Spleen (tissue), 13 donors: Measurements from ENCODE around the gene CHD6. TPM values are rescaled to one million over a fixed set of nuclear protein-coding genes. Genes with fewer than 3 reads are reported as not detected.

ENCODE experiments used
- DNase-seq: peaks from one replicate; pipeline ENCODE4 v3.0.0-alpha.2; 2020
- H3K27ac ChIP-seq, 8 donors: fragments of 200-600 bp; sonication (generic) in 7 of 8; 1 replicate in 4 of 8; 2 replicates in 4 of 8; pipeline versions ENCODE4 v1.5.0 to v1.8.0; 2016 to 2021; ENCODE audit warnings: inconsistent platforms in 4 of 8, mild to moderate bottlenecking in 4 of 8, moderate library complexity in 1 of 8
- H3K27me3 ChIP-seq, 7 donors: fragments of 200-600 bp; sonication (generic) in 6 of 7; replicated peaks in 1 of 7; 1 replicate in 4 of 7; 2 replicates in 3 of 7; pipeline versions ENCODE4 v1.5.0 to v1.8.0; 2016 to 2021; ENCODE audit warnings: inconsistent platforms in 3 of 7, mild to moderate bottlenecking in 1 of 7
- H3K36me3 ChIP-seq, 6 donors: fragments of 200-600 bp; sonication (generic) in 5 of 6; 1 replicate in 4 of 6; 2 replicates in 2 of 6; pipeline versions ENCODE4 v1.5.0 to v1.8.0; 2016 to 2021; ENCODE audit warnings: inconsistent platforms in 2 of 6
- H3K4me1 ChIP-seq, 6 donors: fragments of 200-600 bp; sonication (generic) in 5 of 6; 1 replicate in 3 of 6; 2 replicates in 3 of 6; pipeline versions ENCODE4 v1.5.0 to v1.8.0; 2016 to 2021; ENCODE audit warnings: inconsistent platforms in 3 of 6
- H3K4me3 ChIP-seq, 8 donors: fragments of 200-600 bp; sonication (generic) in 7 of 8; 1 replicate in 4 of 8; 2 replicates in 4 of 8; pipeline versions ENCODE4 v1.5.0 to v1.8.0; 2016 to 2021; ENCODE audit warnings: inconsistent platforms in 4 of 8, mild to moderate bottlenecking in 4 of 8, moderate library complexity in 2 of 8
- H3K9me3 ChIP-seq, 8 donors: fragments of 200-600 bp; sonication (generic) in 7 of 8; 1 replicate in 4 of 8; 2 replicates in 4 of 8; pipeline versions ENCODE4 v1.5.0 to v1.8.0; 2016 to 2021; ENCODE audit warnings: inconsistent platforms in 4 of 8
- CTCF ChIP-seq, 11 experiments: fragments of 200-600 bp in 7 of 11; fragments of 450-650 bp in 4 of 11; sonication (generic) in 4 of 11; IDR thresholded peaks in 8 of 11; conservative IDR thresholded peaks in 3 of 11; 1 replicate in 7 of 11; 2 replicates in 4 of 11; pipeline versions ENCODE4 v1.4.0 to v1.8.0; 2016 to 2021; ENCODE audit warnings: antibody characterized with exemption in 11 of 11, inconsistent platforms in 4 of 11, mild to moderate bottlenecking in 1 of 11
- POLR2A ChIP-seq, 3 donors: fragments of 450-650 bp; IDR thresholded peaks; one replicate each; pipeline ENCODE4 v1.5.1; 2017; ENCODE audit warnings: antibody characterized with exemption in 3 of 3, mild to moderate bottlenecking in 1 of 3
- POLR2AphosphoS5 ChIP-seq, 3 donors: sonication (generic); formaldehyde crosslinking; IDR thresholded peaks; one replicate each; pipeline ENCODE4 v1.5.1; 2017; ENCODE audit warnings: antibody characterized with exemption in 3 of 3
- WGBS, 5 donors: extraction: QIAGEN DNeasy Blood & Tissue Kit in 3 of 5; methylation state at CpG; one replicate each; pipeline versions ENCODE4 v1.1.5 to v1.1.7; 2013 to 2018; 5-methylcytosine and 5-hydroxymethylcytosine counted together
- intact Hi-C: fragments of 100-400 bp; cut with DNase I; formaldehyde crosslinking; loops from one replicate; pipeline ENCODE4 v1.15.0; 2023; ENCODE audit warnings: low total_unique reads
- long read RNA-seq, 2 donors: transcript quantifications; one replicate each; lab custom pipeline, GENCODE V29; 2026
- polyA plus RNA-seq, 3 donors: library from polyadenylated mRNA; stranded (reverse); fragments of 200-250 nt; gene quantifications; one replicate each; pipeline ENCODE4 v1.2.1, GENCODE V29; 2013
- total RNA-seq, 7 donors: library from RNA; depleted of rRNA in 3 of 7; stranded (reverse); fragments of >200 nt in 3 of 7; fragmentation: NEBNext Ultra II Directional in 4 of 7; extraction: Animal tissue kit (Norgen Biotek cat#: 25700) in 4 of 7; gene quantifications; one replicate each; pipeline versions ENCODE4 v1.1.0 to v1.2.1, GENCODE V29; 2016 to 2021
- donor health status: healthy with polysubstance abuse.
- donor health status: DM: no; HTN: no; CAD: no; lungs with moderate emphysema.
- donor health status: DM: no; HTN: no; CAD: no.
- donor health status: Bipolar disorder and iron deficiency.
- donor health status: healthy.
- donor health status: DM: no; HTN: no; CAD: no.
- donor health status: DM: yes; HTN: yes; CAD: no.

Gene CHD6
- total RNA-seq (10 to 100 TPM; 45.0 to 68.3 (median 52.8) TPM), polyA plus RNA-seq (1 to 10 TPM; 4.2 to 6.1 (median 5.4) TPM)
- long read RNA-seq, donor 1, partial matches to known transcripts = 5 of 10 reads
- long read RNA-seq, donor 1, other reads (novel, unspliced or antisense) = 0 of 10 reads
- long read RNA-seq, donor 2, partial matches to known transcripts = 0 of 2 reads
- long read RNA-seq, donor 2, other reads (novel, unspliced or antisense) = 0 of 2 reads

GRCh38 chr20:41617902-41618806 lies at the start of gene CHD6:
Gene CHD6 (minus strand): TSS chr20:41618377. CDS start chr20:41551337, 67,040 bp downstream.
- intact Hi-C loops = no loop called here
- WGBS, 5 donors = 0 to 1% (median 0%) methylated on average over 14 to 102 of the region's 102 CpGs

GRCh38 chr20:41664584-41664983 lies 46.4 kb upstream of the CHD6 start:
- Histone ChIP-seq H3K36me3 (no peaks in the 10 kb centered on the region), H3K9me3 (no peaks in the 10 kb centered on the region), H3K4me3 (no peak overlapping the region), H3K27ac (no peak overlapping the region), H3K27me3 (peaks cover 0 to 9% (median 0%) of the 10 kb centered on the region in 7 donors), H3K4me1 (no peaks in the 10 kb centered on the region)
- DNase-seq = no peak
- intact Hi-C loops = no loop called here
- 42 to 55% (median 52%) methylated on average over 5 of the region's 5 CpGs for WGBS, 5 donors
- TF ChIP-seq POLR2A (IDR thresholded peaks at IDR 0.05) (no peak), CTCF (IDR thresholded peaks at IDR 0.05 in 8 of 11, conservative IDR thresholded peaks at IDR 0.05 in 3 of 11) (no peak), POLR2AphosphoS5 (IDR thresholded peaks at IDR 0.05) (no peak)

More at GRCh38 chr20:41617902-41618806, at the start of gene CHD6:
- TF ChIP-seq POLR2A (IDR thresholded peaks at IDR 0.05) (no peak), POLR2AphosphoS5 (IDR thresholded peaks at IDR 0.05) (peak; percentile 78 to 85 (median 79)), CTCF (IDR thresholded peaks at IDR 0.05 in 8 of 11, conservative IDR thresholded peaks at IDR 0.05 in 3 of 11) (peak in 1 of 11 experiments; percentile 24)
- peak; percentile 98 for DNase-seq
- no peaks in the 10 kb centered on the region for H3K9me3 ChIP-seq
- no peaks in the 10 kb centered on the region for H3K36me3 ChIP-seq
- H3K27me3 ChIP-seq = no peaks in the 10 kb centered on the region
- peak within 1 kb of the TSS; percentile 63 to 93 (median 82) for H3K4me3 ChIP-seq
- H3K4me1 ChIP-seq = peaks cover 21 to 54% (median 44%) of the 10 kb centered on the region in 6 donors
- H3K27ac ChIP-seq = peak within 1 kb of the TSS; percentile 61 to 92 (median 87)

GRCh38 chr20:41657655-41658054 lies 39.5 kb upstream of the CHD6 start:
- no peak for TF ChIP-seq CTCF (IDR thresholded peaks at IDR 0.05 in 8 of 11, conservative IDR thresholded peaks at IDR 0.05 in 3 of 11)
- TF ChIP-seq POLR2AphosphoS5 (IDR thresholded peaks at IDR 0.05) = no peak
- TF ChIP-seq POLR2A (IDR thresholded peaks at IDR 0.05) = no peak
- intact Hi-C loops = no loop called here
- Histone ChIP-seq H3K9me3 (no peaks in the 10 kb centered on the region), H3K27me3 (peaks cover 0 to 9% (median 0%) of the 10 kb centered on the region in 7 donors), H3K27ac (no peak overlapping the region), H3K36me3 (no peaks in the 10 kb centered on the region), H3K4me1 (peaks cover 0 to 12% (median 0%) of the 10 kb centered on the region in 6 donors), H3K4me3 (no peak overlapping the region)
- DNase-seq = no peak
- WGBS, 5 donors = 28 to 43% (median 33%) methylated on average over 7 of the region's 7 CpGs
